Right hindlimb (tissue), 1 donor: ENCODE data around the gene IQSEC1.
A peak's percentile ranks its signal among the peaks of the same experiment; 100 is the strongest.

Experiments
- DNase-seq: peaks from one replicate; pipeline ENCODE4 v3.0.0-alpha.2; 2018

IQSEC1 gene

DNA sequence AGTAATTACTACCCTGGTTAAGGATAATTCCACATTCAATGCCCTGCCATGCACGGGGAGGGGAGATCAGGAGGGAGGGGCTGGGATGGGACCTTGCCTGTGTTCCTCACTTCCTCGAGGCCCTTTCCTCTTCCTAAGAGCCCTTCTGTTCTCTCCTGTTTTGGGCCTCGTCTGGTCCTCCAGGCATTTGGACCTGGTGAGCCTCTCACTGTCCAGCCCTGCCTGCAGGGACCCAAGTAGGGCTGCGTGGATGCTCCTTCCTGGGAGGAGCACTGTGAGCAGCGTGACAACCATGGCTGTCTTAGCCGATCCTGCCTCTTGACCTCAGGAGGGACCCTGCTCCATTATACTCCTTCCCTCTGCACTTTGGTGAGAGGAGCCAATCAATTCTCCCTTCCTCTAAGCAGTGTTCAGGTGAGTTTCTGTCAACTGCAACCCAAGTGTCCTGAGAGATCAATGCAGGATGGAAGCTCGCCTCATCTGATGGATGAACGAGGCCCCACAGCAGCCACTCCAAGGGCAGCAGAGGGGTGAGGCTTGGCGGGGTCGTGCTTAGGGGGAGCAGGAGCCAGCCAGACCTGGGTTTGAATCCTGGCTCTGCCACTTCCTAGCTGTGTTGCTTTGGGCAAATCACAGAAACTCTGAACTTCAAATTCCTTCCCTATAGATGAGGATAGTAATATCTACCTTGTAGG lies 92.5 kb downstream of the IQSEC1 start:
- DNase-seq = no peak

DNA sequence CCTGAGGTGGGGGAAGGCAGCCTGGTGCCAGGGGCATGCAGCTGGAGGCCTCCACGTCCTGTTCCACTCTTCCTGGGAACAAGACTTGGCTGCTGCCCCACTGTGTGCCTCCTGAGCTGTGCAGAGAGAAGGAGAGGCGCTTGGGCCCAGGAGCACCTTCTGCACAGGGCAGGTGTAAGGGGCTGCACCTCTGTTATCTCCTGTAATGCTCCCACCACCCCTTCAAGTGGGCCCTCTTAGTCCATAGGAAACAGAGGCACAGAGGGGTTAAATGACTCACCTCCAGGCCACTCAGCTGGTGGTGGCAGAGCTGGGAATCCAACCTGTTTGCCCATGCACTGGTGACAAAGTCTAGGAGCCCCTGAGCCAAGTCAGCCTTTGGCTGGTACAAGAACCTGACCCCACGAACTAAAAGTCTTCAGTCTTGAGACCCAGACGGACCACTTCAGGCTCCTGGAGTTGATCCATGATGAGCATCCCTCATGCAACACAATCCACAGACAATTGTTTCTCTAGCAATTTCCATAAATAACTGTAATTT lies 93.2 kb downstream of the IQSEC1 start:
- DNase-seq = no peak

GRCh38 chr3:12979151-12979946 lies 93.9 kb downstream of the IQSEC1 start:
- no peak for DNase-seq

- DNase-seq = no peak
Observed at GRCh38 chr3:12978682-12979081, 94.5 kb downstream of the IQSEC1 start.

- DNase-seq = no peak
Observed at GRCh38 chr3:12977117-12977808, 96.0 kb downstream of the IQSEC1 start.

- no peak for DNase-seq
Observed at GRCh38 chr3:12975748-12976522, 97.3 kb downstream of the IQSEC1 start.

DNA sequence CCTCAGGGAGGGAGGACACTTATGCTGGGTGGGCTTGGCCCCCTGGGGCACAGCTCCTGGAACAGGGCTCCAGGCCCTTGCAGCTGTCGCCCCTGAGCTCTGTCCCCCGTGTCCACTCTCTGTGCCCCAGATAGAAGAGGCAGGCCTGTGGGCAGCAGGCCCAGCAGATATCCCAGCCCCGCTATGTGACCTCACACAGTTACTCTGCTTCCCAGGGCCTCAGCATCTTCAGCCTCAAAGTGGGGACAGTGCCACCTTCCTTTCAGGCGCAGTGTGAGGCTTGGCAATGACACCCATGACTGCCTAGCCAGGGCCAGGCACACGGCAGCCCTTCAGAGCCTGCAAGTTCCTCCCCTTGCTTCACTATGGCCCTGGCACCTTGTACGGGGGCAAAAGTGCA lies 98.4 kb downstream of the IQSEC1 start:
- DNase-seq = peak; percentile 9

DNA sequence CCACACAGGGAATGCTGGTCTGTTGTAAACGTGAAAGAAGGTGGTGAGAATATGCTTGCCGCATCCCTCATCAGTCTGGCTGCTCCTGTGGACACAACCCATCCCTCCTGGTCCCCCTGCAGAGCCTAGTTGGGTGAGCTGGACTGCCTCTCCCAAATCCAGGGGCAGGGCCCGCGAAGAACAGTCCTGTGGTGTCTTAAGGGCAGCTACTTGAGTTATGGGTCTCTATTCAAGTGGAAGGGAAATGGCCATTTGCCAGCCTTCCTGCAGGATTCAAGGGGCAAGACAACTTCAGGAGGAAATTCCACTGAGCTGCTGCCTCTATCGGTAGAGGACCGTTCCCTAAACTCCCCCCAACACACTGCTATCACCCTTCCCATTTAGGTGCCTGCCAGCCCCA lies 98.9 kb downstream of the IQSEC1 start:
- no peak for DNase-seq

GRCh38 chr3:12973827-12974226 lies 99.4 kb downstream of the IQSEC1 start:
- no peak for DNase-seq

DNA sequence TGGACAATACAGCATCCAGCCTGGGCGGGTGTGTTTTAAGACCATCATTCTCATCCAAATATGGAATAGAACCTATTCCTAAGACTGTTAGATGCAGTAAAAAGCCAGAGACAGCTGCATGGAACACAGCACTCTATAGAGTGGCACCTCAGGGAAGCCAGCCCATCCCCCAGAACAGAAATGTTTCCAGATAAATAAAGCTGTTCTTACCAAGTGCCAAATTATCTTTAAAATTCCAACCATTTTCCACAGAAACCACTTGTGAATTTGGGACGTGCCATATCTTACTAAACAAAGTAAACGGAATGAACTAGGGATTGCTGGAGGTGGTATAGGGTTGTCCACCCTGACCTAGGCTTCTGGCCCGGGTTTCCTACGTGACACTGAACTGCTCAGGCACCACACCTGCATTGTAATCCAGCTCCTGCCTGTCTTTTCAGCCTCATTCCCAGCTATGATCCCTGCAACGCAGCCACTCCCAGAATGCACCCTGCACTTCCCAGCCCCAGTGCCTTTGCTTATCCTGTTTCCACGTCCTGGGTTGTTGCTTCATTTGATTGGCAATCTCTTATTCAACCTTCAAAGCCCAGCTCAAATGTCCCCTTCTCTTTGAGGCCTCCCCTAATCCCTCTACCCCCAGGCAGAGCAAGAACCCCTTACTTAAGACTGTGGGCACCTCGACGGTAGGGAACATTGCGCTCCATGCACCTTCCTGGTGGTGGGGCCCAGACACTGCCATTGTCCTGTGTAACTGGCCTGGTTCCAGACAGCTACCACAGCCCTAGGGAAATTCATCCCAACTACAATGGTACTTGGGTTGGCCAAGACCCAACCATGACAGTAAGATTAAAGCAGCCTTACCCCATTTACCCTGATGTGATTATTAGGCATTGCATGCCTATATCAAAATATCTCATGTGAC lies 100.2 kb downstream of the IQSEC1 start:
- DNase-seq = peak; percentile 20

DNA sequence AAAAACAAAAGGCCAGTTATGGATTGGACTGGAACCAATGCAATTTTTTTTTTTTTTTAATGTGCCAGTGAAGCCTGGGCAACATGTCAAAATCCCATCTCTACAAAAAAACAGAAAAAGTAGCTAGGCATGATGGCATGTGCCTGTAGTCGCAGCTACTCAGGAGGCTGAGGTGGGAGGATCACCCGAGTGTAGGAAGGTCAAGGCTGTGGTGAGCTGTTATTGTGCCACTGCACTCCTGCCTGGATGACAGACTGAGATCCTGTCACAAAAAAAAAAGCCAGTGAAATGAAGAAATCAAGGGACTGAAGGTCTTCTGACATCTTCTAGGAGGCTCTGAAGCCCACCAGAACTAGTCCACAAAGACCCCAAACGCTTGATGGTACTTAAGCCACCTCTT lies 101.2 kb downstream of the IQSEC1 start:
- no peak for DNase-seq

DNA sequence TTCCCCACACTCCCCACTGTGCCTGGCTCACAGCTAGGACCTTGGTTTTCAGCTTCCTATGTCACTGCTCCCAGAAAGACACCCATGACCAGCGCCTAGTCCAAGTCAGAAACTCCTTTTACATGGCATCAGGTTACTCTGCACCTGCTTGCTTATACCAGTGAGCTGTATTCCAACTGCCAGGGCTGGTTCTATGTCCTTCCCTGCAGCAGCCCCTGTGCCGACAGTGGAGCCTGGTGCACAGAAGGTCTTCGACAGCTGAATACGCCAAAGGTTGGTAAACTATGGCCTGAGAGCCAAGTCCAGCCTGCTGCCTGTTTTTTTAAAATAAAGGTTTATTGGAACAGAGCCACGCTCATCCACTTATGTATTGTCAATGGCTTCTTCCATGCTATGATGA lies 102.5 kb downstream of the IQSEC1 start:
- DNase-seq = no peak

DNA sequence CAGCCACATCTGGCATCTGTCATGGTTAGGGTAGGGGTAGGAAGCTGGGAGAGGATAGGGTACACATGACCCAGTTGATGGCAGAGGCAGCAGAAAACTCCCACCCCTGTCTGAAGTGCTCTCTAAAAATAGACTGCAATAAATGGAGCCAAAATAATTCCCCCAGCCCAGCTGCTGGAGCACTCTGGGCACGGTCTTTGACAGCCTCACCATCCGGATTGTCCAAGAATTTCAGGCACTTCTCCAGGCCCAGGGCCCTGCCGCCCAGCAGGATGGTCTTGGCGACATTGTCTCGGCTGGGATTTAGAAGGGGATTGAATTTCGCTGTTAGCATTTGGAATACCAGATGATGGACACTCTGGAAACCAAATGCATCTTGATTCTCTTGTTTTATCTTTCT lies 103.7 kb downstream of the IQSEC1 start:
- peak; percentile 86 for DNase-seq

GRCh38 chr3:12968541-12968940 lies 104.7 kb downstream of the IQSEC1 start:
- DNase-seq = no peak

DNA sequence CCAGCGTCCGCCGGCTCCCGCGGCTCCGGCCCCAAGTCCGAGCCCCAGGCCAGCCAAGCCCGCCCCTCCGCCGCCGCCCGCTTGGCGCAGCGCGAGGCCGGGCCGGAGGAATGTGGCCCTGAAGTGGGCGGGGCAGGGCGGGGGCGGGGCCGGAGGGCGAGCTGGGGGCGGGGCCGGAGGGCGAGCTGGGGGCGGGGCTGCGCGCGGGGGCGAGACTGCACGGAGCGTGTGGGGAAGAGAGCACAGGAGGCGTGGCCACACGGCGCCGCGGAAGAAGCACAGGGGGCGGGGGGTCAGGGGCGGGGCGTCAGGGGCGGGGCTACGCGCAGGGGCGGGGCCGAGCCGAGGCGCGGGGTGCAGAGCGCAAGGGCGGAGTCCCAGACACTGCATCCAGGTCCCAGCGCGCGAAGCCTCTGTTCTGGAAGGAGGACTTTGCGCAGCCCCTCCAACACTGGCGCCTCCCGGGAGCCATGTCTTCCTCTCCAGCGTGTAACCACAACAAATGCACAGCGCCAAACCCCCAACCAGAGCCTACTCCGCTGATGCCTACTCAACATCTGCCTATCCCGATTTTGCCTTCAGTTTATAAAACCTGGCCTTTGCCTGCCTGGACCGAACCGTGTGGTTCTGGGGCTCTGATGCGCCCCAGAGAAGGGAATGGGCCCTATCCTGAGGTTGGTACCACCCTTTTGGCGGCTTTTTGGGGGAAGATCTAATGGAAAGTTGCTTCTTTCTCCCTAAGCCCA lies 105.5 kb downstream of the IQSEC1 start:
- DNase-seq = peak; percentile 97

DNA sequence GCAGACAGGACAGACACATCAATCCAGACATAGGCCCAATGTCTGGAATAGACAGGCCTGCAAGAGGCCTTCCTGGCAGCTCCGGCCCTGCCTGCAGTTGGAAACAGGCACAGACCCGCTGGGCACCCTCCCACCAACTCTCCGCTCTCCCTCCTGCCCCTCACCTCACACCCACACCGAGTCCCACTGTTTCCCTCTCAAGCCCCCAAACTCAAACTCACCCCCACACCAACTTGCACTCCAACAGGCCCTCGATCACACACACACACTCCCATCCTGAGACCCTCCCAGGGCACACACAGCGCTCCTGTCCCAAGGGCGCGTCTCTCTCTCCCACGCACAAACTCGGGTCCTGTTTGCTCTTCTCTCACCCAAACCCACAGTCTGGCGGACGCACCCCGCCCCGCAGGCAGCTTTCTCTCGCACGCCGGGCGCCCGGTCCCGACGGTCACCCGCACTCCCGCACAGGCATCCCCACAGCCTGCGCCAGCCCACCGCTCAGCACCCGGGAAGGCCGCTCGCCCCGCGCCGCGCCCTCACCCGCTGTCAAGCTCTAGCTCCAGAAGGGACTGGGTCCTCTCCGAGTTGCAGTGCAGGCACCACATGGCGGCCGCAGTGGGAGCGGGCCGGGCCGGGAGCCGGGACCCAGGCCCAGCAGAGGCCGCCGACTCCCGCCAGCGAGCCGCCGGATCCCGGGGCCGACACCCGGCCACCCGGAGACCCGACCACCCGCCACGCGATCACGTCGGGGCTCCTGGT lies 106.2 kb downstream of the IQSEC1 start:
- DNase-seq = no peak

GRCh38 chr3:12965999-12966846 lies 107.0 kb downstream of the IQSEC1 start:
- DNase-seq = no peak

GRCh38 chr3:12964711-12965612 lies 108.3 kb downstream of the IQSEC1 start:
- no peak for DNase-seq
